Erythroblast (primary cell): ENCODE results near the gene KRT77.

Experiments used
- GATA1 ChIP-seq: IDR thresholded peaks from 2 replicates; pipeline ENCODE4 v1.6.1; 2011; ENCODE audit warnings: low read depth, mild to moderate bottlenecking, control low read depth, low read length, moderate library complexity
- POLR2A ChIP-seq: IDR thresholded peaks from 2 replicates; pipeline ENCODE4 v1.6.1; 2011; ENCODE audit warnings: mild to moderate bottlenecking, low read length

- TF ChIP-seq POLR2A, result no peak
- no peak for TF ChIP-seq GATA1
Observed at GRCh38 chr12:52728374-52728773, 25.1 kb upstream of the KRT77 start.
